Measurements from ENCODE around the gene ODF2L.

Gene ODF2L

GRCh38 chr1:86303041-86303690 is 93.0 kb downstream of the ODF2L start:
- no peak for DNase-seq
